Keratinocyte (primary cell): ENCODE results near the gene LAPTM5. TPM values are rescaled to one million over a fixed set of nuclear protein-coding genes. Genes with fewer than 3 reads are reported as not detected.

Experiments used
- DNase-seq: peaks from one replicate; pipeline ENCODE4 v3.0.0-alpha.2; 2011; ENCODE audit warnings: low read depth, missing footprints, low spot score
- FAIRE-seq: peaks from 2 replicates; lab custom pipeline; 2011; peaks lifted over from hg19 to GRCh38; lab: Jason Lieb, UNC
- H2AFZ ChIP-seq: 2 replicates; pipeline ENCODE4 v1.6.0; 2012; ENCODE audit warnings: low read length, control low read depth, inconsistent platforms; ENCODE audit not compliant: control insufficient read depth
- H3K27ac ChIP-seq: 2 replicates; pipeline ENCODE4 v1.5.1; 2011; ENCODE audit warnings: low read length; ENCODE audit not compliant: control insufficient read depth, insufficient read depth
- H3K27me3 ChIP-seq: 3 replicates; pipeline ENCODE4 v1.6.0; 2011; ENCODE audit warnings: low read length; ENCODE audit not compliant: control insufficient read depth, insufficient read depth; ENCODE audit errors: extremely low read depth
- H3K36me3 ChIP-seq, 2 experiments: 2 replicates in 1 of 2; 3 replicates in 1 of 2; pipeline ENCODE4 v1.5.1; 2011; ENCODE audit warnings: low read length in 2 of 2, mild to moderate bottlenecking in 1 of 2; ENCODE audit not compliant: control insufficient read depth in 2 of 2, insufficient read depth in 2 of 2; ENCODE audit errors: extremely low read depth in 1 of 2
- H3K4me1 ChIP-seq: 3 replicates; pipeline ENCODE4 v1.5.1; 2011; ENCODE audit warnings: low read length; ENCODE audit not compliant: control insufficient read depth, insufficient read depth; ENCODE audit errors: extremely low read depth
- H3K4me2 ChIP-seq: 3 replicates; pipeline ENCODE4 v1.6.0; 2011; ENCODE audit warnings: low read depth, low read length; ENCODE audit not compliant: control insufficient read depth, insufficient read depth; ENCODE audit errors: extremely low read depth
- H3K4me3 ChIP-seq, 3 experiments: fragments of 200-600 bp in 1 of 3; sonication (generic) in 1 of 3; 2 replicates in 2 of 3; 3 replicates in 1 of 3; pipeline ENCODE4 v1.5.1; 2011 to 2016; ENCODE audit warnings: low read length in 3 of 3, mild to moderate bottlenecking in 3 of 3, control low read depth in 2 of 3, inconsistent platforms in 1 of 3, low read depth in 1 of 3, mixed read lengths in 1 of 3, mixed run types in 1 of 3, moderate library complexity in 1 of 3; ENCODE audit not compliant: control insufficient read depth in 2 of 3, insufficient read depth in 2 of 3; ENCODE audit errors: extremely low read depth in 1 of 3
- H3K79me2 ChIP-seq: 2 replicates; pipeline ENCODE4 v1.6.0; 2012; ENCODE audit warnings: low read length; ENCODE audit not compliant: control insufficient read depth, insufficient read depth
- H3K9ac ChIP-seq: 3 replicates; pipeline ENCODE4 v1.6.0; 2011; ENCODE audit warnings: low read length; ENCODE audit not compliant: control insufficient read depth, insufficient read depth; ENCODE audit errors: extremely low read depth
- H3K9me1 ChIP-seq: 3 replicates; pipeline ENCODE4 v1.6.0; 2011; ENCODE audit warnings: low read length; ENCODE audit not compliant: control insufficient read depth, insufficient read depth; ENCODE audit errors: extremely low read depth
- H3K9me3 ChIP-seq: 2 replicates; pipeline ENCODE4 v1.5.1; 2012; ENCODE audit warnings: low read depth, low read length; ENCODE audit not compliant: control insufficient read depth
- H4K20me1 ChIP-seq: 3 replicates; pipeline ENCODE4 v1.6.0; 2011; ENCODE audit warnings: low read length; ENCODE audit not compliant: control insufficient read depth, insufficient read depth; ENCODE audit errors: extremely low read depth
- CTCF ChIP-seq, 3 experiments: IDR thresholded peaks in 1 of 3; conservative IDR thresholded peaks in 1 of 3; optimal IDR thresholded peaks in 1 of 3; 2 replicates in 2 of 3; 3 replicates in 1 of 3; pipeline versions ENCODE3 to v1.5.1; 2011; ENCODE audit warnings: low read length in 3 of 3, mild to moderate bottlenecking in 3 of 3, moderate library complexity in 2 of 3, control low read depth in 1 of 3, inconsistent platforms in 1 of 3; ENCODE audit not compliant: insufficient read depth in 2 of 3; ENCODE audit errors: extremely low read depth in 1 of 3
- EZH2 ChIP-seq: IDR thresholded peaks from one replicate; pipeline ENCODE4 v1.6.1; 2012; ENCODE audit warnings: inconsistent platforms, mild to moderate bottlenecking, low read length, moderate library complexity
- dilution Hi-C: fragments of 300-500 bp; cut with MboI; formaldehyde crosslinking; loops from one replicate; pipeline ENCODE4 v1.7.0; 2020; ENCODE audit warnings: low sequenced_read_pairs; ENCODE audit not compliant: extremely low pct_ligation_motif_present
- polyA plus RNA-seq, 5 experiments: library from polyadenylated mRNA; depleted of rRNA in 3 of 5; stranded (reverse) in 3 of 5; stranded (forward) in 1 of 5; unstranded in 1 of 5; fragments of >200 nt; gene quantifications; 1 replicate in 1 of 5; 2 replicates in 3 of 5; 3 replicates in 1 of 5; pipeline versions ENCODE4 v1.2.1 to v1.2.3, GENCODE V29; 2011 to 2012; ENCODE audit warnings: missing spikeins in 2 of 5, low read depth in 1 of 5, low replicate concordance in 1 of 5

Gene LAPTM5
- polyA plus RNA-seq, 1 donor (not counting 4 experiments of a cell fraction or from before 2014, with no cell fraction given): 0.18 TPM

- Histone ChIP-seq H3K9ac (peak overlapping the region; percentile 89), H3K9me1 (no peaks in the 10 kb centered on the region), H3K36me3 (peaks cover 0 to 2% of the 10 kb centered on the region in 2 experiments), H4K20me1 (no peaks in the 10 kb centered on the region), H2AFZ (no peak overlapping the region), H3K4me2 (peak overlapping the region; percentile 89), H3K79me2 (no peaks in the 10 kb centered on the region), H3K4me3 (peak overlapping the region; percentile 58 to 82 (median 72)), H3K27ac (peak overlapping the region; percentile 87), H3K27me3 (no peaks in the 10 kb centered on the region), H3K4me1 (peaks cover 16% of the 10 kb centered on the region), H3K9me3 (no peaks in the 10 kb centered on the region)
- TF ChIP-seq EZH2 (no peak), CTCF (optimal IDR thresholded peaks at IDR 0.05 in 1 of 3, IDR thresholded peaks at IDR 0.05 in 1 of 3, conservative IDR thresholded peaks at IDR 0.05 in 1 of 3; ENCODE audit: extremely low read depth in 1 of 3, insufficient read depth in 2 of 3, low read length in 3 of 3) (no peak)
- FAIRE-seq (no peak), DNase-seq (no peak)
- dilution Hi-C loops: no loop called here
Observed at GRCh38 chr1:30719406-30720270, 37.9 kb downstream of the LAPTM5 start.

GRCh38 chr1:30718636-30719405, 38.8 kb downstream of the LAPTM5 start:
- Histone ChIP-seq H3K9ac (peak overlapping the region; percentile 89), H4K20me1 (no peaks in the 10 kb centered on the region), H3K4me3 (peak overlapping the region; percentile 58 to 82 (median 72)), H3K4me2 (peak overlapping the region; percentile 89), H3K9me3 (no peaks in the 10 kb centered on the region), H3K36me3 (peaks cover 0 to 2% of the 10 kb centered on the region in 2 experiments), H3K27me3 (no peaks in the 10 kb centered on the region), H2AFZ (peak overlapping the region; percentile 86), H3K27ac (peak overlapping the region; percentile 87), H3K79me2 (no peaks in the 10 kb centered on the region), H3K4me1 (peaks cover 21% of the 10 kb centered on the region), H3K9me1 (no peaks in the 10 kb centered on the region)
- dilution Hi-C loops: no loop called here
- DNase-seq (peak; percentile 84), FAIRE-seq (peak; percentile 17)
- no peak for TF ChIP-seq EZH2
- TF ChIP-seq CTCF (optimal IDR thresholded peaks at IDR 0.05 in 1 of 3, IDR thresholded peaks at IDR 0.05 in 1 of 3, conservative IDR thresholded peaks at IDR 0.05 in 1 of 3; ENCODE audit: extremely low read depth in 1 of 3, insufficient read depth in 2 of 3, low read length in 3 of 3): peak; percentile 76 to 93 (median 92)
